ENCODE data around the gene GGN. TPM values are rescaled to one million over a fixed set of nuclear protein-coding genes. Genes with fewer than 3 reads are reported as not detected.
"Not testable (repeated sequence)": the region's sequence is repeated elsewhere in the genome, so short reads cannot be mapped to it uniquely, and the experiment has no call there.

GGN gene
- total RNA-seq, 2 donors from 2014 or later, result 0.51 to 2.2 TPM

- intact Hi-C loops (cut with DNase I), result no loop called here
- no peak for DNase-seq (ENCODE audit: low spot score)
Observed at GRCh38 chr19:38346837-38347236, 41.0 kb downstream of the GGN start.

DNA sequence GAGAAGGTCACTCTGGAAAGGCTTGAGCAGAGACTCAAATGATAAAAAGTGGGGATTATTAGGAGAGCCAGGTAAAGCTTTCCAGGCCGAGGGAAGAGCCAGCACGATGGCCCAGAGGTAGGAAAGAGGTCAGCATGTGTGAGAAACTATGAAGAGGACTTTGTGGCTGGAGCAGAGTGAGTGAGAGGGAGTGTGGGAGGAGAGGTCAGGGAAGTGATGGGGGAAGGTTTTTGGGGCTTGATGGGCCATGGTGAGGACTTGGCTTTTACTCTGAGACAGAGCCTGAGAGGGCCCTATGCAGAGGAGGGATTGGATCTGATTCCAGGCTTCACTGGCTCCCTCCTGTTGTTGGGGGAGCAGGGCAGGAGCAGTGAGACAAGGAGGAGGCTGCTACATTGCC lies 46.9 kb downstream of the GGN start:
- no peak for DNase-seq (ENCODE audit: low spot score)
- intact Hi-C loops (cut with DNase I), result no loop called here

DNA sequence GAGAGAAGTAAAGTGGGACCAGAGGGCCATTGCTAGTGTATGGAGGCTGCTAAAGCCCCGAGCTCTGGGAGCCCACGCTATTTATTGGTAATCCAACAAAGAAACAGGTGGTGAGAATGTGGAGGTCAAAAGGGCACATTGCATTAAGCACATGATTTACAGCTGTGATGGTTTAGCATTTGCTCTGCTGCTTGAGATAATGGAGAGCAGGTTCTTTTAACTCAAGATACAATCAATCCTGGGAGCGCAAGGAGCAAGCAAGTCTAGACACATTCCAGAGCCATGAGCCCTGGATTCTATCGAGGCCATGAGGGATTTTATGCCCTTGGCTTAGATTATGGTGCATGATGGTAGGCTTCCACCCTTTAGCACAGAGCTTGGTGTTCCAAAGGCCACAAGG lies 48.8 kb downstream of the GGN start:
- DNase-seq (ENCODE audit: low spot score); intact Hi-C loops (cut with DNase I): not testable (repeated sequence)

- intact Hi-C loops (cut with DNase I), result no loop called here
- DNase-seq (ENCODE audit: low spot score), result no peak
Observed at GRCh38 chr19:38337360-38337653, 50.5 kb downstream of the GGN start.

GRCh38 chr19:38336638-38337359 lies 51.0 kb downstream of the GGN start:
- peak; percentile 98 for DNase-seq (ENCODE audit: low spot score)
- intact Hi-C loops (cut with DNase I), result no loop called here

DNA sequence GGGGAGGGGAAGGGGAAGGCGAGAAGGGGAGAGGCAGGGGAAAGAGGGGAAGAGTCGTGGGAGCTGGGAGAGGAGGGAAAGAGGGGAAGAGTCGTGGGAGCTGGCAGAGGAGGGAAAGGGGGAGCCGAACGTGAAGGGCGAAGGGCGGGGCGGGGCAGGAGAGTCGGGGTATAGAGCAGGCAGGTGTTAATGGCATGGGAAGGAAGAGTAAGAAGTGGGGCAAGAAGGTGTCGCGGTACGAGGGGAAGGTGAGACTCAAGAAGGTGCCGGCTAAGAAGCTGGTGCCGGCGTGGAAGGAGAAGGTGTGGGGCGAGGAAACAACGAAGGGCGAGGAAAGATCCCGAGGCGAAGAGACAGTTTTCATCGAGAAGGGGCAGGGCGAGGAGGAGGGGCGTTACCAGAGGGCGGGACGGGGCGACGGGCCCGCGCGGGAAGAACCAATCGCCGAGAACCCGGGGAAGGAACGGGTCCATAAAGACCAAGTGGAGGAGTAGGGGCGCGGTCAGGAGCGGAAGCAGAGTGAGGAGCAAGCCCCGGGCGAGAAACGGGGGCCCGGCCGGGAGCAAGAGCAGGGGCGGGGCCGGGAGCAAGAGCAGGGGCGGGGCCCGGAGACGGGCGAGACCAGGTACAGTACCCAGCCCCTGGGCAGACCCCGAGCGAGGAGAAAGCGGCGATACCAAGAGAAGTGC lies 51.7 kb downstream of the GGN start:
- intact Hi-C loops (cut with DNase I), result loop anchor here (2.0 kb wide), 2 partner anchors 91 to 103 kb away; no protein-coding TSS in a partner anchor
- DNase-seq (ENCODE audit: low spot score), result peak; percentile 99

Other genes starting within 250 kb of the GGN start
- under 1 TPM; 0.14 to 0.65 TPM for gene DPF1, start 163.8 kb downstream of the GGN start, total RNA-seq
- 100 to 1,000 TPM; 314 to 462 TPM for gene PPP1R14A, start 131.7 kb downstream of the GGN start, total RNA-seq
- 10 to 100 TPM; 25.1 to 39.7 TPM for gene SPINT2, start 123.5 kb downstream of the GGN start, total RNA-seq
- 1 to 10 TPM; 1.1 to 1.2 TPM for gene C19orf33, start 83.8 kb downstream of the GGN start, total RNA-seq
- 10 to 100 TPM; 16.5 to 23.2 TPM for gene YIF1B, start 72.1 kb downstream of the GGN start, total RNA-seq
- gene KCNK6, start 68.2 kb downstream of the GGN start, total RNA-seq, result 10 to 100 TPM; 10.2 to 14.5 TPM
- gene CATSPERG, start 52.2 kb downstream of the GGN start, total RNA-seq, result 1 to 10 TPM; 2.3 to 4.0 TPM
- gene PSMD8, start 13.5 kb downstream of the GGN start, total RNA-seq, result 100 to 1,000 TPM; 121 to 139 TPM
- 1 to 10 TPM; 2.8 to 6.5 TPM for gene SPRED3, start 663 bp upstream of the GGN start, total RNA-seq
- 10 to 100 TPM in 1 of 2 donors, 1 to 10 TPM in 1; 9.6 to 10.7 TPM for gene FAM98C, start 15.1 kb upstream of the GGN start, total RNA-seq
- 1 to 10 TPM; 3.9 to 6.6 TPM for gene RASGRP4, start 38.2 kb upstream of the GGN start, total RNA-seq
- gene RYR1, start 45.7 kb upstream of the GGN start, total RNA-seq, result 1 to 10 TPM; 1.3 to 5.6 TPM
- gene MAP4K1, start 229.9 kb upstream of the GGN start, total RNA-seq, result 1 to 10 TPM; 2.7 to 5.5 TPM
- gene EIF3K, start 231.2 kb upstream of the GGN start, total RNA-seq, result 100 to 1,000 TPM; 170 to 191 TPM

All from posterior vena cava (tissue), 2 donors.